Measurements from ENCODE around the gene ASTN2.

- TF ChIP-seq POLR2A (IDR thresholded peaks at IDR 0.05; ENCODE audit: extremely low read depth, insufficient read length) (no peak), CTCF (IDR thresholded peaks at IDR 0.05; ENCODE audit: low read depth, low read length) (peak; percentile 80), MAX (IDR thresholded peaks at IDR 0.05; ENCODE audit: low read depth, low read length) (no peak)
These were observed 842.6 kb downstream of the ASTN2 start for GRCh38 chr9:116572095-116572748.
